Right ventricle myocardium inferior (tissue), 1 donor: Measurements from ENCODE around the gene PKP1. TPM values are rescaled to one million over a fixed set of nuclear protein-coding genes. Genes with fewer than 3 reads are reported as not detected.
A peak's percentile ranks its signal among the peaks of the same experiment; 100 is the strongest.
"Not testable (repeated sequence)": the region's sequence is repeated elsewhere in the genome, so short reads cannot be mapped to it uniquely, and the experiment has no call there.

Experiments used
- ATAC-seq: fragments of 200-7000 bp; cut with Tn5 transposase; one replicate; pipeline ENCODE4 v1.9.1; 2020; ENCODE audit warnings: mild to moderate bottlenecking, moderate library complexity
- DNase-seq: peaks from one replicate; pipeline ENCODE4 v3.0.0; 2021; ENCODE audit errors: missing footprints
- intact Hi-C: fragments of 100-400 bp; cut with DNase I; formaldehyde crosslinking; loops from one replicate; pipeline ENCODE4 v1.11.0; 2022
- total RNA-seq: library from RNA; stranded (reverse); fragmentation: NEBNext Ultra II Directional; extraction: Animal tissue kit (Norgen Biotek cat#: 25700); gene quantifications from one replicate; pipeline ENCODE4 v1.2.1, GENCODE V29; 2021
- donor health status: DM: no; HTN: yes; CAD: no; lungs with severe emphysema.

The PKP1 gene
- total RNA-seq, 1 donor from 2014 or later: 0.16 TPM

- intact Hi-C loops, ATAC-seq, DNase-seq: not testable (repeated sequence)
These were observed 25.2 kb upstream of the PKP1 start for GRCh38 chr1:201258132-201258531.

GRCh38 chr1:201258763-201259230 is 24.5 kb upstream of the PKP1 start:
- intact Hi-C loops: no loop called here
- DNase-seq (no peak), ATAC-seq (no peak)

- ATAC-seq (peak; percentile 33), DNase-seq (no peak)
- intact Hi-C loops: loop anchor here (2.0 kb wide), 1 partner anchor 49 kb away; no protein-coding TSS in a partner anchor
These were observed 23.6 kb upstream of the PKP1 start for GRCh38 chr1:201259476-201260235.

- ATAC-seq (peak; percentile 24), DNase-seq (no peak)
- intact Hi-C loops: loop anchor here (2.0 kb wide), 1 partner anchor 49 kb away; no protein-coding TSS in a partner anchor
These were observed 23.1 kb upstream of the PKP1 start for GRCh38 chr1:201260236-201260590.

- intact Hi-C loops: loop anchor here (2.0 kb wide), 1 partner anchor 48 kb away; no protein-coding TSS in a partner anchor
These were observed 22.5 kb upstream of the PKP1 start for GRCh38 chr1:201260648-201261311.

GRCh38 chr1:201261771-201262547 is 21.3 kb upstream of the PKP1 start:
- DNase-seq: no peak
- no peak for ATAC-seq

More at GRCh38 chr1:201260648-201261311, 22.5 kb upstream of the PKP1 start:
- DNase-seq (no peak), ATAC-seq (peak; percentile 13)

GRCh38 chr1:201262963-201263608 is 20.2 kb upstream of the PKP1 start:
- intact Hi-C loops: no loop called here

More at GRCh38 chr1:201261771-201262547, 21.3 kb upstream of the PKP1 start:
- intact Hi-C loops: loop anchor here (2.0 kb wide), 1 partner anchor 47 kb away; no protein-coding TSS in a partner anchor

GRCh38 chr1:201264072-201264471 is 19.2 kb upstream of the PKP1 start:
- ATAC-seq (no peak), DNase-seq (no peak)
- intact Hi-C loops: no loop called here

More at GRCh38 chr1:201262963-201263608, 20.2 kb upstream of the PKP1 start:
- DNase-seq (no peak), ATAC-seq (no peak)

- DNase-seq: no peak
- intact Hi-C loops: no loop called here
- no peak for ATAC-seq
These were observed 18.8 kb upstream of the PKP1 start for GRCh38 chr1:201264554-201264953.

GRCh38 chr1:201265756-201266155 is 17.6 kb upstream of the PKP1 start:
- no peak for DNase-seq
- intact Hi-C loops: no loop called here
- ATAC-seq: no peak

GRCh38 chr1:201266276-201266675 is 17.0 kb upstream of the PKP1 start:
- intact Hi-C loops: no loop called here
- ATAC-seq: no peak
- DNase-seq: no peak

- intact Hi-C loops: no loop called here
- DNase-seq (no peak), ATAC-seq (no peak)
These were observed 16.5 kb upstream of the PKP1 start for GRCh38 chr1:201266774-201267173.

- intact Hi-C loops: no loop called here
- DNase-seq (no peak), ATAC-seq (no peak)
These were observed 15.7 kb upstream of the PKP1 start for GRCh38 chr1:201267481-201268229.

GRCh38 chr1:201268604-201269151 is 14.6 kb upstream of the PKP1 start:
- ATAC-seq (peak; percentile 46), DNase-seq (no peak)
- intact Hi-C loops: no loop called here

- intact Hi-C loops: no loop called here
- no peak for ATAC-seq
- DNase-seq: no peak
These were observed 14.0 kb upstream of the PKP1 start for GRCh38 chr1:201269281-201269680.

- ATAC-seq (no peak), DNase-seq (no peak)
- intact Hi-C loops: no loop called here
These were observed 13.4 kb upstream of the PKP1 start for GRCh38 chr1:201269900-201270410.

- DNase-seq: no peak
- intact Hi-C loops: no loop called here
- ATAC-seq: no peak
These were observed 12.5 kb upstream of the PKP1 start for GRCh38 chr1:201270616-201271390.
